Uterus (tissue), 4 donors: ENCODE results near the gene PNPO. TPM values are rescaled to one million over a fixed set of nuclear protein-coding genes. Genes with fewer than 3 reads are reported as not detected.

ENCODE experiments used
- DNase-seq, 2 donors: peaks; one replicate each; pipeline ENCODE4 v3.0.0-alpha.2; 2019 to 2020
- H3K27ac ChIP-seq, 2 donors: fragments of 200-600 bp; sonication (generic); 1 replicate in 1 of 2; 2 replicates in 1 of 2; pipeline ENCODE4 v1.5.1; 2016 to 2018
- H3K27me3 ChIP-seq, 2 donors: fragments of 200-600 bp; sonication (generic); one replicate each; pipeline ENCODE4 v1.5.1; 2018 to 2019; ENCODE audit warnings: control low read depth in 1 of 2
- H3K36me3 ChIP-seq, 2 donors: fragments of 200-600 bp; sonication (generic); one replicate each; pipeline ENCODE4 v1.5.1; 2019; ENCODE audit warnings: control low read depth in 1 of 2
- H3K4me1 ChIP-seq, 2 donors: fragments of 200-600 bp; sonication (generic); one replicate each; pipeline ENCODE4 v1.5.1; 2018 to 2019; ENCODE audit warnings: control low read depth in 1 of 2
- H3K4me3 ChIP-seq, 2 donors: fragments of 200-600 bp; sonication (generic); 1 replicate in 1 of 2; 2 replicates in 1 of 2; pipeline ENCODE4 v1.5.1; 2018 to 2019; ENCODE audit warnings: mild to moderate bottlenecking in 1 of 2
- H3K9me3 ChIP-seq, 2 donors: fragments of 200-600 bp; sonication (generic); one replicate each; pipeline ENCODE4 v1.5.1; 2019; ENCODE audit warnings: control low read depth in 1 of 2
- POLR2A ChIP-seq, 2 donors: fragments of 450-650 bp; IDR thresholded peaks; one replicate each; pipeline ENCODE4 v1.6.1; 2016; ENCODE audit warnings: antibody characterized with exemption in 2 of 2, mild to moderate bottlenecking in 1 of 2, moderate library complexity in 1 of 2
- intact Hi-C: fragments of 100-400 bp; cut with DNase I; formaldehyde crosslinking; loops from one replicate; pipeline ENCODE4 v1.15.1; 2023; ENCODE audit warnings: low total_unique reads
- total RNA-seq, 4 donors: library from RNA; depleted of rRNA in 3 of 4; stranded (reverse); fragments of >200 nt in 3 of 4; gene quantifications; one replicate each; pipeline versions ENCODE4 v1.1.0 to v1.2.4, GENCODE V29; 2014 to 2023
- TF ChIP-seq, protein P1 (sequence below), 4 experiments: fragments of 200-600 bp in 2 of 4; fragments of 450-650 bp in 2 of 4; sonication (generic) in 2 of 4; IDR thresholded peaks; one replicate each; pipeline ENCODE4 v1.5.1; 2016 to 2019; ENCODE audit warnings: antibody characterized with exemption in 4 of 4, mild to moderate bottlenecking in 2 of 4, moderate library complexity in 1 of 4
- donor health status: DM: yes; HTN: yes; CAD: no.

Gene PNPO
- total RNA-seq, 4 donors from 2014 or later, result 16.7 to 29.4 (median 17.4) TPM

DNA sequence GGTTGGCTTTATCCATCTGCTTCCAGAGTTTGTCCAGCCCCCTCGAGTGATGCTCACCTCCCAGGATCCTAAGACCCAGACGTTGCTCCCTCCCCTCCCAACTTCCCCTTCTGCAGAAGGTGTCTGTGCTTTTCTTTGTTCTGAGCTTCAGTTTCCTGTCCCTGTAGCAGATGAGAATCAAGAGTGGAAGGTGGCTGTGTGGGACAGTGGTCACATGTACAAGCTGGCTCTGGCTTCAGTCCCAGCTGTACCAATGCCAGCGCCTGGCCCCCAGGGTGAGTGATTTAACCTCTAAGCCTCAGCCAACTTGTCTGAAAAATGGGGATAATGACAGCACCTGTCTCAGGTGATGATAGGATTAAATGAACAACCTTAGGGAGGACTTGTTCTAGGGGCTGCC, 8.6 kb downstream of the PNPO start:
- Histone ChIP-seq H3K4me1 (no peaks in the 10 kb centered on the region), H3K9me3 (no peaks in the 10 kb centered on the region), H3K4me3 (no peak overlapping the region), H3K27me3 (no peaks in the 10 kb centered on the region), H3K27ac (peak overlapping the region; percentile 69 to 72), H3K36me3 (no peaks in the 10 kb centered on the region)
- TF ChIP-seq, protein P1, sequence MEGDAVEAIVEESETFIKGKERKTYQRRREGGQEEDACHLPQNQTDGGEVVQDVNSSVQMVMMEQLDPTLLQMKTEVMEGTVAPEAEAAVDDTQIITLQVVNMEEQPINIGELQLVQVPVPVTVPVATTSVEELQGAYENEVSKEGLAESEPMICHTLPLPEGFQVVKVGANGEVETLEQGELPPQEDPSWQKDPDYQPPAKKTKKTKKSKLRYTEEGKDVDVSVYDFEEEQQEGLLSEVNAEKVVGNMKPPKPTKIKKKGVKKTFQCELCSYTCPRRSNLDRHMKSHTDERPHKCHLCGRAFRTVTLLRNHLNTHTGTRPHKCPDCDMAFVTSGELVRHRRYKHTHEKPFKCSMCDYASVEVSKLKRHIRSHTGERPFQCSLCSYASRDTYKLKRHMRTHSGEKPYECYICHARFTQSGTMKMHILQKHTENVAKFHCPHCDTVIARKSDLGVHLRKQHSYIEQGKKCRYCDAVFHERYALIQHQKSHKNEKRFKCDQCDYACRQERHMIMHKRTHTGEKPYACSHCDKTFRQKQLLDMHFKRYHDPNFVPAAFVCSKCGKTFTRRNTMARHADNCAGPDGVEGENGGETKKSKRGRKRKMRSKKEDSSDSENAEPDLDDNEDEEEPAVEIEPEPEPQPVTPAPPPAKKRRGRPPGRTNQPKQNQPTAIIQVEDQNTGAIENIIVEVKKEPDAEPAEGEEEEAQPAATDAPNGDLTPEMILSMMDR (IDR thresholded peaks at IDR 0.05), result no peak
- intact Hi-C loops, result no loop called here
- no peak for DNase-seq

DNA sequence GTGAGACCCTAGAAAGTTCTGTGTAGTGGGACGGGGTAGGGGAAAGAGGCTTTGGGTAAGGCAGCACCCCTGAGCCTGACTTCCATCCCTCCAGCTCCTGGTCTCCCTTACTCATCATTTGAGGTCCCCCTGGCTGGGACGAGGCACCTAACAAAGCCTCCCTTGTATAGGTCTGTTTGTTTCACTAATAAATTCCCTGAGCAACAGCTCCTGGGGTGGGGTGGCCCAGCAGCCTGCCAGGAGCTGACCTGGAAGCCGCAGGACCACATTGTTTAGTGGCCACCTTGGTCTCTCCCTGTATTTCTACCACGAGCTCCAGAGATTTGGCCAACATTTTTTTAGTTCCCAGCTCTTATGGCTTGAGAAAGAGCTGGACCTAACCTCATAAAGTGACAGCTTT, 9.1 kb downstream of the PNPO start:
- DNase-seq, result no peak
- intact Hi-C loops, result no loop called here
- no peaks in the 10 kb centered on the region for H3K27me3 ChIP-seq
- H3K4me3 ChIP-seq, result no peak overlapping the region
- no peaks in the 10 kb centered on the region for H3K36me3 ChIP-seq
- no peaks in the 10 kb centered on the region for H3K9me3 ChIP-seq
- TF ChIP-seq, protein P1 (IDR thresholded peaks at IDR 0.05), result no peak
- TF ChIP-seq POLR2A (IDR thresholded peaks at IDR 0.05), result no peak
- no peaks in the 10 kb centered on the region for H3K4me1 ChIP-seq
- no peak overlapping the region for H3K27ac ChIP-seq

DNA sequence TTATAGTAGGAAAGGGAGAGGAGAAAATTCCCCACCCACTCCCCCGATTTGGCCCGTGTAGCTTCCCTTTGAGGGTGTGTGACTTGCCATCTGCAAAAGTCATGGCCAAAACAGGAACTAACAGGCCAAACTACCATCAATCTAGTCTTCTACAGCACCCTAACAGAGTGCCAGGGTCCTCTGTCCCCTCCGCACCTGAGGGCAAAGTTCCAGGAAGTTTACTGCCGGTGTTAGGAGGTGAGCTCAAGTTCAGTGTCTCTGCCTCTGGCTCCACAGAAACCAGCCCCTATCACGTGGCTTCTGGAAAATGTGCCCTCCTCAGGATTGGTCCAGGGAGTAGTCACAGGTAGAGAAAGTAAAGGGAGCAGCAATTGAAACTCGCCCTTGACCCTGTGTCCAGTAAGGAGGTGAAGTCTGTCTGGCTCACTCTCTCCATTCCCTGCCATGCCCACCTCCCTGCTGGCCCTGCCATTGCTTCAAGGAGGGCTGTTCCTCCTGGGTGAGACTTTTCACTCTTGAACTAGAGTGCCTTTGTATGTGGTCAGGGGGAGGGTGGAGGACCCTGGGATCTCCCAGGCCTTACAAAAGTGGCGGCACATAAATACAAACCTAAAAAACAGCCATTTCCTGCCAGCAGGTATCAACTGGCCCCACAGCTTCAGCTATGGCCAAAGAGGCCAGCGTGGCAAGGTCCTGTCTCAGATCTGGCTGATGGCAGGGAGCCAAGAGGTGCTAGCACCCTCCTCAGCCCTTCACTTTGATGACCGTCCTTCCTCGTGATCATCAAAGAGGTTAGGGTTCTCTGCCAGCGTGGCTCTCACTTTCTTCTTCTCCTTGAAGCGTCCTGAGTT, 11.0 kb downstream of the PNPO start:
- TF ChIP-seq, protein P1 (IDR thresholded peaks at IDR 0.05), result no peak
- TF ChIP-seq POLR2A (IDR thresholded peaks at IDR 0.05), result no peak
- no peaks in the 10 kb centered on the region for H3K9me3 ChIP-seq
- DNase-seq, result no peak
- no peaks in the 10 kb centered on the region for H3K27me3 ChIP-seq
- no peak overlapping the region for H3K27ac ChIP-seq
- intact Hi-C loops, result no loop called here
- no peaks in the 10 kb centered on the region for H3K36me3 ChIP-seq
- no peaks in the 10 kb centered on the region for H3K4me1 ChIP-seq
- no peak overlapping the region for H3K4me3 ChIP-seq

DNA sequence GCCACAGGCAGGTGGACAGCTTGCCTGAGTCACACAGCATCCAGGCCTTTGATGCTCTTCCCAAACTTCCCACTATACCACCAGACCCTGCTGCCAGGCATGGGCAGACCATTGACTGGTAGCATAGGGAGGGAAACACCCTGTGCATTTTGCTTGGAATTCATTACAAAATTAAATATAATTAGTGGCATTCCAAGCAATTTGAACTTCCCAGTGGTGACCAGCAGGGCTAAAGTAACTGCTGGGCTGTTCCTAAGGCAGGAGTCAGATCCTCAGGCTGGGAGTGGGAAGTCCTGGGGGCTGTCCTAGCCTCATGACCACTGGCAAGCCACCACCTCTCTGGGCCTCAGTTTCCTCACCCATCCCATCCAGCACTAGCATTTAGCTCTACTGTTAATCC, 12.5 kb downstream of the PNPO start:
- Histone ChIP-seq H3K4me1 (no peaks in the 10 kb centered on the region), H3K4me3 (no peak overlapping the region), H3K9me3 (no peaks in the 10 kb centered on the region), H3K27ac (no peak overlapping the region), H3K27me3 (no peaks in the 10 kb centered on the region), H3K36me3 (no peaks in the 10 kb centered on the region)
- DNase-seq, result no peak
- TF ChIP-seq, protein P1 (IDR thresholded peaks at IDR 0.05), result no peak
- TF ChIP-seq POLR2A (IDR thresholded peaks at IDR 0.05), result no peak
- intact Hi-C loops, result no loop called here

DNA sequence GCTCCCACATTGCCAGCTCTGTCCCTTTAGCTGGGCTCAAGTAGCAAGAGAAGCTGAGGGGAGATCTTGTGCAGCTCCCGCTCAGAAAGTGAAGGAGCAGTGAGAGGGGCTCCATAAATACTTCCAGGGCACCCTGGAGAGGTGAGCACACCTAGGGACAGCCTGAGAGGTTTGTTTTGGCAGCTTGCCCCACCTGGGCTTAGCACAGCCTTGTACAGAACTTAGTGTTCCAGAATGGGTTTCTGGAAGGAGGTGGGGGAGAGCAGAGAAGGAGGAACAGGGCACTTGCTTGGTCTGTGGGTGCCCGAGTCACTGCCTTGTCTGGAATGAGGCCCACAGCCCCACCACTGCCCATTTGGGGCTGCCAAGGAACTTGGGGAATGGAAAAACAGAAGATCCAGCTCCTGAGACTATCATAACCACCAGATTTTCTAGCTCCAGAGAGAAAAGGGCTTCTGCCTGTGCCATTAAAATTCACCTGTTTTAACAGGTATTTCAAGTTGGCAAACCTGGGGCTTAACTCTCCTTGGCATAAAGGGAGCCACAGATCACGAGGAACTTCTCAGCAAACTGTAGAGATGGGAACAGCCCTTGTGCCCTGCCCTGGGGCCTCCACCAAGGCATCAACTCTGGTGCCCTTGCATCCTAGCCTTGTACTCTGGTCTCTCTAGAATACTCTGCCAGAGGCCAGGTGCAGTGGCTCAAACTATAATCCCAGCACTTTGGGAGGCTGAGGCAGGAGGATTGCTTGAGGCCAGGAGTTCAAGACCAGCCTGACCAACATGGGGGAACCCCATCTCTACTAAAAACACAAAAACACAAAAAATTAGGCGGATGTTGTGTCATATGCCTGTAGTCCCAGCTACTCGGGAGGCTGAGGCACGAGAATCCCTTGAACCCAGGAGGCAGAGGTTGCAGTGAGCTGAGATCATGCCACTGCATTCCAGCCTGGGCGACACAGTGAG, 14.4 kb downstream of the PNPO start:
- Histone ChIP-seq H3K36me3 (no peaks in the 10 kb centered on the region), H3K27ac (no peak overlapping the region), H3K9me3 (no peaks in the 10 kb centered on the region), H3K27me3 (no peaks in the 10 kb centered on the region), H3K4me1 (no peaks in the 10 kb centered on the region), H3K4me3 (no peak overlapping the region)
- TF ChIP-seq, protein P1 (IDR thresholded peaks at IDR 0.05), result no peak
- no peak for TF ChIP-seq POLR2A (IDR thresholded peaks at IDR 0.05)
- DNase-seq, result no peak
- intact Hi-C loops, result no loop called here
